Keratinocyte (primary cell): ENCODE results near the gene RNU6-9. TPM values are rescaled to one million over a fixed set of nuclear protein-coding genes. Genes with fewer than 3 reads are reported as not detected.

Source experiments
- DNase-seq: peaks from one replicate; pipeline ENCODE4 v3.0.0-alpha.2; 2011; ENCODE audit warnings: low read depth, missing footprints, low spot score
- FAIRE-seq: peaks from 2 replicates; lab custom pipeline; 2011; peaks lifted over from hg19 to GRCh38; lab: Jason Lieb, UNC
- H2AFZ ChIP-seq: 2 replicates; pipeline ENCODE4 v1.6.0; 2012; ENCODE audit warnings: low read length, control low read depth, inconsistent platforms; ENCODE audit not compliant: control insufficient read depth
- H3K27ac ChIP-seq: 2 replicates; pipeline ENCODE4 v1.5.1; 2011; ENCODE audit warnings: low read length; ENCODE audit not compliant: control insufficient read depth, insufficient read depth
- H3K27me3 ChIP-seq: 3 replicates; pipeline ENCODE4 v1.6.0; 2011; ENCODE audit warnings: low read length; ENCODE audit not compliant: control insufficient read depth, insufficient read depth; ENCODE audit errors: extremely low read depth
- H3K36me3 ChIP-seq, 2 experiments: 2 replicates in 1 of 2; 3 replicates in 1 of 2; pipeline ENCODE4 v1.5.1; 2011; ENCODE audit warnings: low read length in 2 of 2, mild to moderate bottlenecking in 1 of 2; ENCODE audit not compliant: control insufficient read depth in 2 of 2, insufficient read depth in 2 of 2; ENCODE audit errors: extremely low read depth in 1 of 2
- H3K4me1 ChIP-seq: 3 replicates; pipeline ENCODE4 v1.5.1; 2011; ENCODE audit warnings: low read length; ENCODE audit not compliant: control insufficient read depth, insufficient read depth; ENCODE audit errors: extremely low read depth
- H3K4me2 ChIP-seq: 3 replicates; pipeline ENCODE4 v1.6.0; 2011; ENCODE audit warnings: low read depth, low read length; ENCODE audit not compliant: control insufficient read depth, insufficient read depth; ENCODE audit errors: extremely low read depth
- H3K4me3 ChIP-seq, 3 experiments: fragments of 200-600 bp in 1 of 3; sonication (generic) in 1 of 3; 2 replicates in 2 of 3; 3 replicates in 1 of 3; pipeline ENCODE4 v1.5.1; 2011 to 2016; ENCODE audit warnings: low read length in 3 of 3, mild to moderate bottlenecking in 3 of 3, control low read depth in 2 of 3, inconsistent platforms in 1 of 3, low read depth in 1 of 3, mixed read lengths in 1 of 3, mixed run types in 1 of 3, moderate library complexity in 1 of 3; ENCODE audit not compliant: control insufficient read depth in 2 of 3, insufficient read depth in 2 of 3; ENCODE audit errors: extremely low read depth in 1 of 3
- H3K79me2 ChIP-seq: 2 replicates; pipeline ENCODE4 v1.6.0; 2012; ENCODE audit warnings: low read length; ENCODE audit not compliant: control insufficient read depth, insufficient read depth
- H3K9ac ChIP-seq: 3 replicates; pipeline ENCODE4 v1.6.0; 2011; ENCODE audit warnings: low read length; ENCODE audit not compliant: control insufficient read depth, insufficient read depth; ENCODE audit errors: extremely low read depth
- H3K9me1 ChIP-seq: 3 replicates; pipeline ENCODE4 v1.6.0; 2011; ENCODE audit warnings: low read length; ENCODE audit not compliant: control insufficient read depth, insufficient read depth; ENCODE audit errors: extremely low read depth
- H3K9me3 ChIP-seq: 2 replicates; pipeline ENCODE4 v1.5.1; 2012; ENCODE audit warnings: low read depth, low read length; ENCODE audit not compliant: control insufficient read depth
- H4K20me1 ChIP-seq: 3 replicates; pipeline ENCODE4 v1.6.0; 2011; ENCODE audit warnings: low read length; ENCODE audit not compliant: control insufficient read depth, insufficient read depth; ENCODE audit errors: extremely low read depth
- CTCF ChIP-seq, 3 experiments: IDR thresholded peaks in 1 of 3; conservative IDR thresholded peaks in 1 of 3; optimal IDR thresholded peaks in 1 of 3; 2 replicates in 2 of 3; 3 replicates in 1 of 3; pipeline versions ENCODE3 to v1.5.1; 2011; ENCODE audit warnings: low read length in 3 of 3, mild to moderate bottlenecking in 3 of 3, moderate library complexity in 2 of 3, control low read depth in 1 of 3, inconsistent platforms in 1 of 3; ENCODE audit not compliant: insufficient read depth in 2 of 3; ENCODE audit errors: extremely low read depth in 1 of 3
- EZH2 ChIP-seq: IDR thresholded peaks from one replicate; pipeline ENCODE4 v1.6.1; 2012; ENCODE audit warnings: inconsistent platforms, mild to moderate bottlenecking, low read length, moderate library complexity
- dilution Hi-C: fragments of 300-500 bp; cut with MboI; formaldehyde crosslinking; loops from one replicate; pipeline ENCODE4 v1.7.0; 2020; ENCODE audit warnings: low sequenced_read_pairs; ENCODE audit not compliant: extremely low pct_ligation_motif_present
- polyA plus RNA-seq, 5 experiments: library from polyadenylated mRNA; depleted of rRNA in 3 of 5; stranded (reverse) in 3 of 5; stranded (forward) in 1 of 5; unstranded in 1 of 5; fragments of >200 nt; gene quantifications; 1 replicate in 1 of 5; 2 replicates in 3 of 5; 3 replicates in 1 of 5; pipeline versions ENCODE4 v1.2.1 to v1.2.3, GENCODE V29; 2011 to 2012; ENCODE audit warnings: missing spikeins in 2 of 5, low read depth in 1 of 5, low replicate concordance in 1 of 5

RNU6-9 gene
- polyA plus RNA-seq, 1 donor (not counting 4 experiments of a cell fraction or from before 2014, with no cell fraction given) = not detected

GRCh38 chr19:854549-854948 lies 38.7 kb upstream of the RNU6-9 start:
- Histone ChIP-seq H3K36me3 (no peaks in the 10 kb centered on the region), H3K4me2 (no peak overlapping the region), H3K9me1 (no peaks in the 10 kb centered on the region), H3K9ac (no peak overlapping the region), H3K9me3 (no peaks in the 10 kb centered on the region), H3K27ac (no peak overlapping the region), H3K4me1 (peaks cover 4% of the 10 kb centered on the region), H3K27me3 (peaks cover 39% of the 10 kb centered on the region), H4K20me1 (peaks cover 4% of the 10 kb centered on the region), H3K79me2 (no peaks in the 10 kb centered on the region), H3K4me3 (no peak overlapping the region), H2AFZ (no peak overlapping the region)
- no peak for FAIRE-seq
- TF ChIP-seq EZH2 = no peak
- no peak for TF ChIP-seq CTCF (optimal IDR thresholded peaks at IDR 0.05 in 1 of 3, IDR thresholded peaks at IDR 0.05 in 1 of 3, conservative IDR thresholded peaks at IDR 0.05 in 1 of 3; ENCODE audit: extremely low read depth in 1 of 3, insufficient read depth in 2 of 3, low read length in 3 of 3)
- dilution Hi-C loops = no loop called here
- DNase-seq = no peak

GRCh38 chr19:855142-855541 lies 38.1 kb upstream of the RNU6-9 start:
- Histone ChIP-seq H3K36me3 (no peaks in the 10 kb centered on the region), H3K27me3 (peaks cover 43% of the 10 kb centered on the region), H4K20me1 (peaks cover 4% of the 10 kb centered on the region), H3K4me3 (no peak overlapping the region), H2AFZ (no peak overlapping the region), H3K9ac (no peak overlapping the region), H3K4me1 (peaks cover 4% of the 10 kb centered on the region), H3K79me2 (no peaks in the 10 kb centered on the region), H3K9me1 (no peaks in the 10 kb centered on the region), H3K27ac (no peak overlapping the region), H3K4me2 (no peak overlapping the region), H3K9me3 (no peaks in the 10 kb centered on the region)
- no peak for FAIRE-seq
- no peak for DNase-seq
- dilution Hi-C loops = no loop called here
- TF ChIP-seq EZH2 (no peak), CTCF (optimal IDR thresholded peaks at IDR 0.05 in 1 of 3, IDR thresholded peaks at IDR 0.05 in 1 of 3, conservative IDR thresholded peaks at IDR 0.05 in 1 of 3; ENCODE audit: extremely low read depth in 1 of 3, insufficient read depth in 2 of 3, low read length in 3 of 3) (no peak)
